Esophagus (tissue), 2 donors: ENCODE results near the gene DMD. TPM values are rescaled to one million over a fixed set of nuclear protein-coding genes. Genes with fewer than 3 reads are reported as not detected.

ENCODE experiments used
- H3K27ac ChIP-seq, 2 donors: one replicate each; pipeline ENCODE4 v1.5.1; 2013; ENCODE audit warnings: low read depth in 2 of 2, mild to moderate bottlenecking in 2 of 2, inconsistent platforms in 1 of 2, low read length in 1 of 2, moderate library complexity in 1 of 2
- H3K27me3 ChIP-seq, 2 donors: one replicate each; pipeline ENCODE4 v1.6.1; 2013; ENCODE audit warnings: low read length in 2 of 2, control low read depth in 1 of 2, mild to moderate bottlenecking in 1 of 2; ENCODE audit not compliant: insufficient read depth in 2 of 2, control insufficient read depth in 1 of 2
- H3K36me3 ChIP-seq, 2 donors: one replicate each; pipeline ENCODE4 v1.6.1; 2013; ENCODE audit warnings: low read length in 1 of 2; ENCODE audit not compliant: control insufficient read depth in 2 of 2, insufficient read depth in 2 of 2
- H3K4me1 ChIP-seq, 2 donors: one replicate each; pipeline ENCODE4 v1.6.1; 2013; ENCODE audit warnings: low read length in 1 of 2; ENCODE audit not compliant: control insufficient read depth in 2 of 2, insufficient read depth in 2 of 2
- H3K4me3 ChIP-seq, 2 donors: one replicate each; pipeline ENCODE4 v1.5.1; 2013; ENCODE audit warnings: low read length in 2 of 2, mild to moderate bottlenecking in 2 of 2, low read depth in 1 of 2, moderate library complexity in 1 of 2
- H3K9me3 ChIP-seq, 2 donors: one replicate each; pipeline ENCODE4 v1.6.1; 2013; ENCODE audit warnings: mild to moderate bottlenecking in 2 of 2, low read depth in 1 of 2, low read length in 1 of 2, moderate library complexity in 1 of 2; ENCODE audit not compliant: control insufficient read depth in 2 of 2, insufficient read depth in 1 of 2
- WGBS, 2 donors: extraction: QIAGEN DNeasy Blood & Tissue Kit; methylation state at CpG; one replicate each; pipeline ENCODE4 v1.1.7; 2013; 5-methylcytosine and 5-hydroxymethylcytosine counted together
- polyA plus RNA-seq, 2 donors: library from polyadenylated mRNA; stranded (reverse); fragments of 200-250 nt; gene quantifications; one replicate each; pipeline ENCODE4 v1.2.3, GENCODE V29; 2013
- donor health status: healthy with polysubstance abuse.
- donor health status: Bipolar disorder and iron deficiency.

DMD gene
- polyA plus RNA-seq, 2 donors: 2.4 to 3.6 TPM

DNA sequence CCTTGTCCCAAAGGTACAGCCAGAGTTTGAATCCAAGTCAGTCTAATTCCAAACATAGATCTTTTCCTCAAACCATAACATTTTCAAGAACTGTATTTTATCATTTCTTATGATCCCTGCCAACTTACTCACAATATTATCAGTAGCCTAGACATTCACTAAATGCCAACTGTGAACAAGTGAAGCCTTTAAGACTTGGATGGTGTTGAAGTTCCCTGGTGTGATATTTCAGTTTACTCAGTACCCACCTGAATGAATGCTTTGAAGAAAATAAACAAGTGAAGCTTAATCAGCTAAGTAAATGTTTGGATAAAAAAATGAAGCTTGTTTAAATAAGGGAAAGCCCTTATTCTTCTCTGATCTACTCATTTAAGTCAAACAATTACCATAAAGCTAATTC lies 1028.3 kb downstream of the DMD start:
- no peaks in the 10 kb centered on the region for H3K4me1 ChIP-seq
- no peaks in the 10 kb centered on the region for H3K36me3 ChIP-seq
- H3K9me3 ChIP-seq: no peaks in the 10 kb centered on the region
- H3K27me3 ChIP-seq: no peaks in the 10 kb centered on the region
- H3K4me3 ChIP-seq: no peak overlapping the region
- no peak overlapping the region for H3K27ac ChIP-seq

- Histone ChIP-seq H3K4me3 (no peak overlapping the region), H3K9me3 (no peaks in the 10 kb centered on the region), H3K4me1 (no peaks in the 10 kb centered on the region), H3K27ac (no peak overlapping the region), H3K27me3 (no peaks in the 10 kb centered on the region), H3K36me3 (no peaks in the 10 kb centered on the region)
- 77 to 87% methylated on average over 5 of the region's 5 CpGs for WGBS, 2 donors
Measured at GRCh38 chrX:32176510-32176909, 1034.8 kb downstream of the DMD start.

GRCh38 chrX:32170481-32170880 lies 1040.9 kb downstream of the DMD start:
- no peaks in the 10 kb centered on the region for H3K9me3 ChIP-seq
- H3K4me3 ChIP-seq: no peak overlapping the region
- H3K4me1 ChIP-seq: no peaks in the 10 kb centered on the region
- H3K36me3 ChIP-seq: no peaks in the 10 kb centered on the region
- no peaks in the 10 kb centered on the region for H3K27me3 ChIP-seq
- WGBS, 2 donors: 66 to 69% methylated on average over 3 of the region's 3 CpGs
- no peak overlapping the region for H3K27ac ChIP-seq

DNA sequence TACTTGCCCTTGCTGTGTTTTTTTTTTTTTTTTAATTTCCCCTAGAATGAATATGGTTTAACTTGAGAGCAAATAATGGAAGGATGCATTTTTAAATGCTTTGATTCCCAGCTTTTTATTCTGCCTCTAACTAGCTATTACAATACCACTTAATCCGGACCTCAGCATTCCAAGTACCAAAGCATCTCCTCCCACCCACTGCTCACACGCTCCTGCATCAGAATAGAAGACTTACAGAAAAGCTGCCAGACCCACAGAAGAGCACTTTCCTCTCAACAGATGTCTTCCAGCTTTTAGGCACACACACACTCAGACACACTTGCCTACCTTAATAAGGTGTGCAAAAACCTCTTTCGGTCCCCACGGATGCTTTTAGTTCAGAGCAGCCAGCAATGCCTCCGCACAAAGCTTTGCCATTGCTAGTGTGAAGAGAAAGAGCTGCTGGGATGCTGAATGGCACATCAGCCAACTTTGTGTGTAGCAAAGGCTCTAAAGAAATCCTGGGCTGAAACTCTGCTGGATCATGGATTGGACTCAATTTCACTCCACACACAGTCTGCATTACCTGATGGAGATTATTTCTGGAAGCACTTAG lies 1056.2 kb downstream of the DMD start:
- H3K9me3 ChIP-seq: no peaks in the 10 kb centered on the region
- H3K27me3 ChIP-seq: no peaks in the 10 kb centered on the region
- 28 to 43% methylated on average over 5 of the region's 5 CpGs for WGBS, 2 donors
- H3K27ac ChIP-seq: no peak overlapping the region
- no peak overlapping the region for H3K4me3 ChIP-seq
- H3K36me3 ChIP-seq: no peaks in the 10 kb centered on the region
- H3K4me1 ChIP-seq: no peaks in the 10 kb centered on the region

GRCh38 chrX:32153585-32153984 lies 1057.8 kb downstream of the DMD start:
- Histone ChIP-seq H3K9me3 (no peaks in the 10 kb centered on the region), H3K27ac (no peak overlapping the region), H3K27me3 (no peaks in the 10 kb centered on the region), H3K4me1 (no peaks in the 10 kb centered on the region), H3K36me3 (no peaks in the 10 kb centered on the region), H3K4me3 (no peak overlapping the region)
- 67 to 70% methylated on average over 4 of the region's 4 CpGs for WGBS, 2 donors

DNA sequence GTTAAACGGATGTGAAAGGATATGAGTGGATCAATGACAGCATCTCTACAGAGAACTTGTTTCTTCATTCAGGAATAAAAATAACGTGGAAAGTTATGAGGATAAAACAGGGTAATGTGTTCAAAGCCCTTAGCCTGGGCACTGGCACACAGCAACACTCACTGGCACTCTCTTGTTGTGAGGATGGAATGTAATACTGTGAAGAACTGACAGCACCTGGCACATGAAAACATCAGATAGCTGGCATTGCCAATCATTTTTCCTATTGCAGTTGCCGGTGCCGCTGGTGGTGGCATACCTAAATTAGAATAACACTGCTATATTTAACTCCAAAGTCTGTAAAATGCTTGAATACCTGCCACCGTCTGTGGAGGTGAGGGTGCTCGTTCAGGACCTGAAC lies 1061.2 kb downstream of the DMD start:
- Histone ChIP-seq H3K27me3 (no peaks in the 10 kb centered on the region), H3K9me3 (no peaks in the 10 kb centered on the region), H3K27ac (no peak overlapping the region), H3K36me3 (no peaks in the 10 kb centered on the region), H3K4me1 (no peaks in the 10 kb centered on the region), H3K4me3 (no peak overlapping the region)
- WGBS, 2 donors: 51 to 68% methylated on average over 6 of the region's 6 CpGs

DNA sequence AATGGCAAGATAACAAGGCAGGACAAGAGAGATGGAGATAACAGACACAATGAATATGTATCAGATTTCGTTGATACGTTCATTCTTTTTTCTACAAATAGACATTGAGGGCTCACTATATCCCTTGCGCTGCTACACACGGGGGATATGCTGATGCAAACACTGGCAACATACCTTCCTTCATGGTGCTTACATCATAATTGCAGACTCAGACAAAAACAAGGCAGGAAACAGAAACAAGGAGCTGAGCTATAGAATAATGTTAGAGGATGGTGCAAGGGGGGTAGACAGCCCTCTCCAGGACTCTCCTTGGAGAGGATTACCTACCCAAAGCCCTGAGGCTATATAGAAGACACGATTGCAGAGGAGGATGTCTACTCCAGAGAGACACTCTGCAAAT lies 1069.5 kb downstream of the DMD start:
- WGBS, 2 donors: 70 to 77% methylated on average over 5 of the region's 5 CpGs
- Histone ChIP-seq H3K4me3 (no peak overlapping the region), H3K27ac (no peak overlapping the region), H3K9me3 (no peaks in the 10 kb centered on the region), H3K27me3 (no peaks in the 10 kb centered on the region), H3K36me3 (no peaks in the 10 kb centered on the region), H3K4me1 (no peaks in the 10 kb centered on the region)

- Histone ChIP-seq H3K36me3 (no peaks in the 10 kb centered on the region), H3K4me3 (no peak overlapping the region), H3K9me3 (no peaks in the 10 kb centered on the region), H3K27me3 (no peaks in the 10 kb centered on the region), H3K27ac (no peak overlapping the region), H3K4me1 (no peaks in the 10 kb centered on the region)
Measured at GRCh38 chrX:32139476-32139875, 1071.9 kb downstream of the DMD start.

DNA sequence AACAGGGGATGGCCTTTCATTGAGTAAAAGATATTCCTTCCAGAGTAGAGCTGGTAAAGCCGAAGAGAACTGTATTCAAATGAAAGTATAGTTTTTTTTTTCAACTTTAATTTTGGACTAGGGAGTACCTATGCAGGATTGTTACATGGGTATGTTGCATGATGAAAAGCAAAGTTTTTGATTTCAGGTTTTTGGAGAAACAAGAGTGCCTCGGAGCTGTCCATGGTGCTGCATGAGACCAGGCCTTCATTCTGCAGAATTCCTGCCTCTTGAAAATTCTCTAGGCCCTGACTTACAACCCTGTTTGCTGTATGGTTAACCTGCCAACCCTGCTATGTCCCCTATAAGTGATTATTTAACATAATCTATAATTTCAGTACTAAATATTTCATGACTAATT lies 1073.8 kb downstream of the DMD start:
- Histone ChIP-seq H3K27me3 (no peaks in the 10 kb centered on the region), H3K27ac (no peak overlapping the region), H3K4me1 (no peaks in the 10 kb centered on the region), H3K9me3 (no peaks in the 10 kb centered on the region), H3K4me3 (no peak overlapping the region), H3K36me3 (no peaks in the 10 kb centered on the region)
- 38 to 60% methylated on average over 2 of the region's 2 CpGs for WGBS, 2 donors

GRCh38 chrX:32126997-32127396 lies 1084.4 kb downstream of the DMD start:
- Histone ChIP-seq H3K27ac (no peak overlapping the region), H3K27me3 (no peaks in the 10 kb centered on the region), H3K9me3 (peaks cover 0 to 1% of the 10 kb centered on the region in 2 donors), H3K4me1 (no peaks in the 10 kb centered on the region), H3K36me3 (no peaks in the 10 kb centered on the region), H3K4me3 (no peak overlapping the region)
- 28 to 41% methylated on average over 1 of the region's 1 CpG for WGBS, 2 donors
